Hepatocyte (in vitro differentiated cells): Measurements from ENCODE around the gene PLCB2. TPM values are rescaled to one million over a fixed set of nuclear protein-coding genes. Genes with fewer than 3 reads are reported as not detected.

Experiments used
- DNase-seq: peaks from one replicate; pipeline ENCODE4 v3.0.0-alpha.2; 2016; ENCODE audit warnings: low spot score
- H2AFZ ChIP-seq: fragments of 200-600 bp; sonication (generic); 2 replicates; pipeline ENCODE4 v1.6.0; 2016; ENCODE audit warnings: antibody characterized with exemption, mild to moderate bottlenecking
- H3K27ac ChIP-seq: fragments of 200-600 bp; sonication (generic); 2 replicates; pipeline ENCODE4 v1.5.1; 2016; ENCODE audit warnings: mild to moderate bottlenecking
- H3K27me3 ChIP-seq: fragments of 200-600 bp; sonication (generic); 2 replicates; pipeline ENCODE4 v1.6.1; 2016
- H3K36me3 ChIP-seq: fragments of 200-600 bp; sonication (generic); replicated peaks from 2 replicates; pipeline ENCODE4 v1.5.1; 2016; ENCODE audit warnings: low read depth; ENCODE audit not compliant: insufficient read depth
- H3K4me1 ChIP-seq: fragments of 200-600 bp; sonication (generic); 2 replicates; pipeline ENCODE4 v1.5.1; 2016; ENCODE audit warnings: mild to moderate bottlenecking, moderate library complexity; ENCODE audit not compliant: insufficient read depth
- H3K4me2 ChIP-seq: fragments of 200-600 bp; sonication (generic); 2 replicates; pipeline ENCODE4 v1.6.0; 2016
- H3K4me3 ChIP-seq: fragments of 200-600 bp; sonication (generic); 2 replicates; pipeline ENCODE4 v1.5.1; 2016; ENCODE audit warnings: mild to moderate bottlenecking
- H3K79me2 ChIP-seq: fragments of 200-600 bp; sonication (generic); 2 replicates; pipeline ENCODE4 v1.6.0; 2017; ENCODE audit warnings: mild to moderate bottlenecking
- H3K9me2 ChIP-seq: fragments of 200-600 bp; sonication (generic); replicated peaks from 2 replicates; pipeline ENCODE4 v1.6.0; 2017; ENCODE audit warnings: mild to moderate bottlenecking; ENCODE audit not compliant: insufficient read depth
- H3K9me3 ChIP-seq: fragments of 200-600 bp; sonication (generic); 2 replicates; pipeline ENCODE4 v1.5.1; 2016; ENCODE audit warnings: low read depth, mild to moderate bottlenecking
- H4K20me1 ChIP-seq: fragments of 200-600 bp; sonication (generic); 2 replicates; pipeline ENCODE4 v1.6.0; 2016; ENCODE audit warnings: mild to moderate bottlenecking; ENCODE audit not compliant: insufficient read depth, poor library complexity, severe bottlenecking
- EZH2 ChIP-seq: fragments of 200-600 bp; sonication (generic); IDR thresholded peaks from 2 replicates; pipeline ENCODE4 v1.6.1; 2016; ENCODE audit warnings: antibody characterized with exemption, mild to moderate bottlenecking, borderline replicate concordance
- EZH2phosphoT487 ChIP-seq: fragments of 200-600 bp; sonication (generic); IDR thresholded peaks from one replicate; pipeline ENCODE4 v1.6.1; 2018; ENCODE audit warnings: antibody characterized with exemption, mild to moderate bottlenecking, low read depth, moderate library complexity; ENCODE audit not compliant: unreplicated experiment, severe bottlenecking
- WGBS: methylation state at CpG from one replicate; pipeline ENCODE4 v1.1.6; 2016; ENCODE audit warnings: low lambda C conversion rate; ENCODE audit errors: missing lambda C conversion rate; 5-methylcytosine and 5-hydroxymethylcytosine counted together
- polyA plus RNA-seq: library from polyadenylated mRNA; unstranded; fragments of >200 nt; fragmentation: Nextera tagmentation; extraction: Ambion mirVana; gene quantifications from 2 replicates; pipeline ENCODE4 v1.2.1, GENCODE V29; 2016
- total RNA-seq: library from RNA; depleted of rRNA; stranded (reverse); fragments of >200 nt; gene quantifications from 2 replicates; pipeline ENCODE4 v1.2.3, GENCODE V29; 2014
- TF ChIP-seq, protein P1 (sequence below): fragments of 200-600 bp; sonication (generic); IDR thresholded peaks from 2 replicates; pipeline ENCODE4 v1.5.1; 2016; ENCODE audit warnings: antibody characterized with exemption, mild to moderate bottlenecking; ENCODE audit not compliant: poor library complexity

The PLCB2 gene
- total and polyA plus RNA-seq, 2 experiments from 2014 or later: 1.7 to 4.4 TPM

DNA sequence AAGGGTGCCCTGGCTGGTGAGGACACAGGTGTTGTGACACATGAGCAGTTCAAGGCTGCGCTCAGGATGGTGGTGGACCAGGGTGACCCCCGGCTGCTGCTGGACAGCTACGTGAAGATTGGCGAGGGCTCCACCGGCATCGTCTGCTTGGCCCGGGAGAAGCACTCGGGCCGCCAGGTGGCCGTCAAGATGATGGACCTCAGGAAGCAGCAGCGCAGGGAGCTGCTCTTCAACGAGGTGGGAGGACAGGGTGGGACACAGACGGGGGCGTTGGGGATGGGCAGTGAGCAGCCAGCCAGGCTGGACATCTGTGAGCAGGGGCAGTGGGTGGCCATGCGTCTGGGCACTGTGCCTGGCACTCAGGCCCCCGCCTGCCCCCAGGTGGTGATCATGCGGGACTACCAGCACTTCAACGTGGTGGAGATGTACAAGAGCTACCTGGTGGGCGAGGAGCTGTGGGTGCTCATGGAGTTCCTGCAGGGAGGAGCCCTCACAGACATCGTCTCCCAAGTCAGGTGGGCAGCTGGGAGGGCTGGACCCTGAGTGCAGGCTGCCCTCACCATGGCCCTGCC is 35.2 kb downstream of the PLCB2 start:
- Histone ChIP-seq H2AFZ (no peak overlapping the region), H3K79me2 (no peaks in the 10 kb centered on the region), H3K9me3 (no peaks in the 10 kb centered on the region), H4K20me1 (no peaks in the 10 kb centered on the region), H3K4me2 (no peak overlapping the region), H3K27me3 (no peaks in the 10 kb centered on the region), H3K36me3 (no peaks in the 10 kb centered on the region), H3K4me1 (no peaks in the 10 kb centered on the region), H3K27ac (no peak overlapping the region), H3K4me3 (no peak overlapping the region), H3K9me2 (no peaks in the 10 kb centered on the region)
- DNase-seq: no peak
- TF ChIP-seq, protein P1, sequence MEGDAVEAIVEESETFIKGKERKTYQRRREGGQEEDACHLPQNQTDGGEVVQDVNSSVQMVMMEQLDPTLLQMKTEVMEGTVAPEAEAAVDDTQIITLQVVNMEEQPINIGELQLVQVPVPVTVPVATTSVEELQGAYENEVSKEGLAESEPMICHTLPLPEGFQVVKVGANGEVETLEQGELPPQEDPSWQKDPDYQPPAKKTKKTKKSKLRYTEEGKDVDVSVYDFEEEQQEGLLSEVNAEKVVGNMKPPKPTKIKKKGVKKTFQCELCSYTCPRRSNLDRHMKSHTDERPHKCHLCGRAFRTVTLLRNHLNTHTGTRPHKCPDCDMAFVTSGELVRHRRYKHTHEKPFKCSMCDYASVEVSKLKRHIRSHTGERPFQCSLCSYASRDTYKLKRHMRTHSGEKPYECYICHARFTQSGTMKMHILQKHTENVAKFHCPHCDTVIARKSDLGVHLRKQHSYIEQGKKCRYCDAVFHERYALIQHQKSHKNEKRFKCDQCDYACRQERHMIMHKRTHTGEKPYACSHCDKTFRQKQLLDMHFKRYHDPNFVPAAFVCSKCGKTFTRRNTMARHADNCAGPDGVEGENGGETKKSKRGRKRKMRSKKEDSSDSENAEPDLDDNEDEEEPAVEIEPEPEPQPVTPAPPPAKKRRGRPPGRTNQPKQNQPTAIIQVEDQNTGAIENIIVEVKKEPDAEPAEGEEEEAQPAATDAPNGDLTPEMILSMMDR: no peak
- TF ChIP-seq EZH2 (no peak), EZH2phosphoT487 (no peak)
- 94% methylated on average over 19 of the region's 20 CpGs for WGBS

DNA sequence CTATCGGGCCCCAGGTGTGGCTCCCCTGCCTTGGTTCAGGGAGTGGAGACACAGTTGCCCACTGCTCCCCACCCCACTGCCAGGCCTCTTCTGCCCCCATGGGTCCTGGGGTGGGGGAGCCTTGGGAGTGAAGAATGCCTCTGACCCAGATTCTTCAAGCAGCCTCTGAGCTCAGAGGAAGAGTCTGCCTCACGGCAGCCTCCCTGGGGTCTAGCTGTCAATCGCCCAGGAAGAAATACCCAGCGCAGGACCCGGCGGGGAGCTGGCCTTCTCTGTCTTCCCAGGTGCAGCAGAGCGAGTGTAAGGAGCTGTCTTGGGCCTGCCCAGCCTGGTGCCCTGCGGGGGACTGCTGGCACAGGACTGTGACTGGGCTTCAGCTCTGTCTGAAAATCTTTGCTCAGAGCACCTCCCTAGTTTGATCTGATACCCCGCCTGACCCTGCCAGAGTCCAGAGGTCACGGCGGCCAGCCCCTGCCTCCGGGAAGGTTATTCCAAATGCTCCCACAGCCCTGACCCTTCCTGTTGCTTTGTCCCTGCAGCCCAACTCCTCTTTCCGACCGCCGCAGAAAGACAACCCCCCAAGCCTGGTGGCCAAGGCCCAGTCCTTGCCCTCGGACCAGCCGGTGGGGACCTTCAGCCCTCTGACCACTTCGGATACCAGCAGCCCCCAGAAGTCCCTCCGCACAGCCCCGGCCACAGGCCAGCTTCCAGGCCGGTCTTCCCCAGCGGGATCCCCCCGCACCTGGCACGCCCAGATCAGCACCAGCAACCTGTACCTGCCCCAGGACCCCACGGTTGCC is 35.9 kb downstream of the PLCB2 start:
- no peaks in the 10 kb centered on the region for H3K4me1 ChIP-seq
- no peak for DNase-seq
- no peaks in the 10 kb centered on the region for H3K27me3 ChIP-seq
- H3K4me3 ChIP-seq: no peak overlapping the region
- H2AFZ ChIP-seq: no peak overlapping the region
- H3K27ac ChIP-seq: no peak overlapping the region
- H3K9me2 ChIP-seq: no peaks in the 10 kb centered on the region
- TF ChIP-seq EZH2phosphoT487 (no peak), EZH2 (no peak)
- TF ChIP-seq, protein P1: no peak
- no peaks in the 10 kb centered on the region for H3K36me3 ChIP-seq
- H3K79me2 ChIP-seq: no peaks in the 10 kb centered on the region
- H3K9me3 ChIP-seq: no peaks in the 10 kb centered on the region
- no peaks in the 10 kb centered on the region for H4K20me1 ChIP-seq
- WGBS: 82% methylated on average over 25 of the region's 25 CpGs
- H3K4me2 ChIP-seq: no peak overlapping the region

DNA sequence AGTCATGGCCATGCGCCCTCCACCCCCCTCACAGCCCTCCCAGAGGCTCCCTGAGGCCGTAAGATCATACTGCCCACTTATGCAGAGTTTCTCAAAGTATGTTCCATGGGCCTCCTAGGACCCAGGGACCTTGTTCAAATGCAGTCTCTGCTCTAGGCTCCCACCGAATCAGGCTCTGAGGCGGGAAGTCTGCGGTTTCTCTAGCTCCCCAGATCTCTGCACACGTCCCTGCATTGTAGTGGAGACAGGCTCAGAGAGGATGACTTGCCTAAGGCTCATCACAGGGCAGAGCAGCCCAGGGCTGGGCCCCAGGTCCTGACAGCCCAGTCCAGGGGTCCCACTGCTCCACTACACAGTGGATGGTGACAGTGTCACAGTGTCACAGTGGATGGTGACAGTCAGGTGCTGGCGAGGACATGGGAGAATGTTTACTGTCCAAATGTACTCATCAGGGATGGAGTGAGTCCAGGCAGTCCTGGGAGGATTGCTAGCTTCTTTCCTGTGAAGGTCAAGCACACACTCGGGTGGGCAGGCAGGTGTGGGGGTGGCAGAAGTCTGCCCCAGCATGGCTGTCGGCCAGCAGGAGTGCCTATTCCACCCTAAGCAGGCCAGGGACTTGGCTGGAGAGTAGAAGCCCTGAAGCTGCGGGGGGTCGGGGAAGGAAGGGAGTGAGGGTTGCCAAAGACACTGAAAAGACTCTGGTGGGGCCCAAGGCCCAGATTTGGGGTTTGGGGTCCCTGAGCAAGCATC is 37.3 kb downstream of the PLCB2 start:
- Histone ChIP-seq H3K27ac (no peak overlapping the region), H2AFZ (no peak overlapping the region), H3K27me3 (no peaks in the 10 kb centered on the region), H3K79me2 (no peaks in the 10 kb centered on the region), H3K9me3 (no peaks in the 10 kb centered on the region), H3K36me3 (no peaks in the 10 kb centered on the region), H3K9me2 (no peaks in the 10 kb centered on the region), H3K4me3 (no peak overlapping the region), H3K4me2 (no peak overlapping the region), H3K4me1 (no peaks in the 10 kb centered on the region), H4K20me1 (no peaks in the 10 kb centered on the region)
- DNase-seq: no peak
- 85% methylated on average over 11 of the region's 11 CpGs for WGBS
- TF ChIP-seq EZH2phosphoT487 (no peak), EZH2 (no peak)
- TF ChIP-seq, protein P1: no peak
